ENCODE data around the gene DIDO1. TPM values are rescaled to one million over a fixed set of nuclear protein-coding genes. Genes with fewer than 3 reads are reported as not detected.

DIDO1 gene
- total and polyA plus RNA-seq, 2 of the 13 experiments (the other 11 are each of a cell fraction or from before 2014, with no cell fraction given), result 75.0 to 75.1 TPM

GRCh38 chr20:62926229-62927127 is at the start of gene DIDO1 (continued):
- TF ChIP-seq FOXA1 (IDR thresholded peaks at IDR 0.05) (no peak), FOXA1 (CRISPR knock-in tag; IDR thresholded peaks at IDR 0.05) (peak; percentile 36; the same call in 1 of the 2 replicates), ZNF766 (CRISPR knock-in tag; IDR thresholded peaks at IDR 0.05; ENCODE audit: borderline replicate concordance) (peak; percentile 91; the same call in 1 of the 2 replicates), CREB3 (CRISPR knock-in tag; IDR thresholded peaks at IDR 0.05) (peak; percentile 95; the same call in 1 of the 2 replicates), ZNF24 (IDR thresholded peaks at IDR 0.05) (peak; percentile 61; the same call in 1 of the 2 replicates), HOXA3 (CRISPR knock-in tag; IDR thresholded peaks at IDR 0.05) (peak; percentile 97), TOPORS (CRISPR knock-in tag; IDR thresholded peaks at IDR 0.05) (peak; percentile 85; the same call in 1 of the 2 replicates), TRIM22 (IDR thresholded peaks at IDR 0.05) (no peak), ZNF883 (CRISPR knock-in tag; IDR thresholded peaks at IDR 0.05; ENCODE audit: not compliant biosample characterization) (no peak), ZNF563 (CRISPR knock-in tag; IDR thresholded peaks at IDR 0.05) (peak; percentile 93), ZNF335 (CRISPR knock-in tag; IDR thresholded peaks at IDR 0.05) (no peak), GZF1 (CRISPR knock-in tag; IDR thresholded peaks at IDR 0.05) (0 out of 2 replicates have a peak, but pooled peaks have one; percentile 6), MZF1 (CRISPR knock-in tag; IDR thresholded peaks at IDR 0.05; ENCODE audit: borderline replicate concordance) (no peak), SRF (IDR thresholded peaks at IDR 0.05; ENCODE audit: low read depth, low read length) (no peak), NR2F6 (IDR thresholded peaks at IDR 0.05) (no peak), NR2F6 (CRISPR knock-in tag; IDR thresholded peaks at IDR 0.05) (no peak), ZHX1 (CRISPR knock-in tag; IDR thresholded peaks at IDR 0.05; ENCODE audit: low read depth) (peak; percentile 96), CREBL2 (CRISPR knock-in tag; IDR thresholded peaks at IDR 0.05; ENCODE audit: borderline replicate concordance) (no peak), DNMT1 (CRISPR knock-in tag; IDR thresholded peaks at IDR 0.05) (peak; percentile 70), ZNF430 (CRISPR knock-in tag; IDR thresholded peaks at IDR 0.05) (peak; percentile 91), CCDC6 (CRISPR knock-in tag; IDR thresholded peaks at IDR 0.05) (peak; percentile 92), ZNF841 (CRISPR knock-in tag; IDR thresholded peaks at IDR 0.05; ENCODE audit: borderline replicate concordance) (no peak; the same call in 1 of the 2 replicates), ZC3H4 (CRISPR knock-in tag; IDR thresholded peaks at IDR 0.05; ENCODE audit: borderline replicate concordance) (no peak), ZNF136 (CRISPR knock-in tag; IDR thresholded peaks at IDR 0.05; ENCODE audit: low read depth) (no peak), ZBTB1 (CRISPR knock-in tag; IDR thresholded peaks at IDR 0.05; ENCODE audit: borderline replicate concordance) (no peak)

Data from HepG2 (cell line).